ENCODE measurements around the gene PALB2. TPM values are rescaled to one million over a fixed set of nuclear protein-coding genes. Genes with fewer than 3 reads are reported as not detected.
"Not testable (repeated sequence)": the region's sequence is repeated elsewhere in the genome, so short reads cannot be mapped to it uniquely, and the experiment has no call there.

The PALB2 gene
- total RNA-seq, 1 donor from 2014 or later = 14.9 TPM

GRCh38 chr16:23642246-23642774 lies 1.2 kb upstream of the PALB2 start:
- peak overlapping the region; percentile 97 for H3K27ac Mint-ChIP-seq (ENCODE audit: unreplicated experiment)
- H3K4me1 Mint-ChIP-seq (ENCODE audit: unreplicated experiment) = peaks cover 26% of the 10 kb centered on the region
- H3K9me3 Mint-ChIP-seq (ENCODE audit: unreplicated experiment) = peaks cover 3% of the 10 kb centered on the region
- no peaks in the 10 kb centered on the region for H3K27me3 Mint-ChIP-seq (ENCODE audit: unreplicated experiment)
- H3K4me3 Mint-ChIP-seq (ENCODE audit: unreplicated experiment) = peak overlapping the region; percentile 99
- no peak for DNase-seq (ENCODE audit: extremely low spot score, unreplicated experiment)
- no peak for TF ChIP-seq CTCF (IDR thresholded peaks at IDR 0.05)
- H3K36me3 Mint-ChIP-seq (ENCODE audit: unreplicated experiment) = peaks cover 19% of the 10 kb centered on the region

GRCh38 chr16:23640615-23640930 lies 537 bp downstream of the PALB2 start:
- Mint-ChIP-seq H3K9me3 (ENCODE audit: unreplicated experiment) (no peaks in the 10 kb centered on the region), H3K4me1 (ENCODE audit: unreplicated experiment) (peaks cover 26% of the 10 kb centered on the region), H3K4me3 (ENCODE audit: unreplicated experiment) (peak overlapping the region; percentile 99), H3K27me3 (ENCODE audit: unreplicated experiment) (no peaks in the 10 kb centered on the region), H3K36me3 (ENCODE audit: unreplicated experiment) (peaks cover 14% of the 10 kb centered on the region), H3K27ac (ENCODE audit: unreplicated experiment) (peak overlapping the region; percentile 97)
- no peak for TF ChIP-seq CTCF (IDR thresholded peaks at IDR 0.05)
- no peak for DNase-seq (ENCODE audit: extremely low spot score, unreplicated experiment)

- Mint-ChIP-seq H3K36me3 (ENCODE audit: unreplicated experiment) (peaks cover 23% of the 10 kb centered on the region), H3K9me3 (ENCODE audit: unreplicated experiment) (no peaks in the 10 kb centered on the region), H3K27ac (ENCODE audit: unreplicated experiment) (no peak overlapping the region), H3K4me1 (ENCODE audit: unreplicated experiment) (peaks cover 12% of the 10 kb centered on the region), H3K27me3 (ENCODE audit: unreplicated experiment) (no peaks in the 10 kb centered on the region), H3K4me3 (ENCODE audit: unreplicated experiment) (no peak overlapping the region)
- DNase-seq (ENCODE audit: extremely low spot score, unreplicated experiment) = no peak
- no peak for TF ChIP-seq CTCF (IDR thresholded peaks at IDR 0.05)
Measured at GRCh38 chr16:23635958-23636357, 5.2 kb downstream of the PALB2 start.

- Mint-ChIP-seq H3K9me3 (ENCODE audit: unreplicated experiment) (no peaks in the 10 kb centered on the region), H3K27ac (ENCODE audit: unreplicated experiment) (no peak overlapping the region), H3K36me3 (ENCODE audit: unreplicated experiment) (peaks cover 30% of the 10 kb centered on the region), H3K27me3 (ENCODE audit: unreplicated experiment) (no peaks in the 10 kb centered on the region), H3K4me3 (ENCODE audit: unreplicated experiment) (no peak overlapping the region), H3K4me1 (ENCODE audit: unreplicated experiment) (peaks cover 3% of the 10 kb centered on the region)
- no peak for DNase-seq (ENCODE audit: extremely low spot score, unreplicated experiment)
- no peak for TF ChIP-seq CTCF (IDR thresholded peaks at IDR 0.05)
Measured at GRCh38 chr16:23634461-23635036, 6.6 kb downstream of the PALB2 start.

- H3K27ac Mint-ChIP-seq (ENCODE audit: unreplicated experiment); DNase-seq (ENCODE audit: extremely low spot score, unreplicated experiment); H3K4me1 Mint-ChIP-seq (ENCODE audit: unreplicated experiment); H3K9me3 Mint-ChIP-seq (ENCODE audit: unreplicated experiment); H3K4me3 Mint-ChIP-seq (ENCODE audit: unreplicated experiment); H3K27me3 Mint-ChIP-seq (ENCODE audit: unreplicated experiment): not testable (repeated sequence)
- H3K36me3 Mint-ChIP-seq (ENCODE audit: unreplicated experiment) = peaks cover 37% of the 10 kb centered on the region
Measured at GRCh38 chr16:23631874-23632273, 9.2 kb downstream of the PALB2 start.

All from osteocyte (in vitro differentiated cells).